Measurements from ENCODE around the gene SKAP1. TPM values are rescaled to one million over a fixed set of nuclear protein-coding genes. Genes with fewer than 3 reads are reported as not detected.

SKAP1 gene
- total and polyA plus RNA-seq, 2 of the 13 experiments (the other 11 are each of a cell fraction or from before 2014, with no cell fraction given): 0.21 TPM; not detected in 1

- Histone ChIP-seq H3K4me1 (ENCODE audit: insufficient read depth, low read length) (peaks cover 44% of the 10 kb centered on the region), H3K27me3 (ENCODE audit: control insufficient read depth in 1 of 2, insufficient read depth in 2 of 2, low read length in 2 of 2) (no peaks in the 10 kb centered on the region), H3K27ac (ENCODE audit: extremely low read length, insufficient read depth, low read length) (no peak overlapping the region), H3K4me3 (replicated peaks in 1 of 3; ENCODE audit: insufficient read depth in 1 of 3, low read depth in 2 of 3, low read length in 3 of 3) (no peak overlapping the region), H4K20me1 (ENCODE audit: insufficient read depth, low read length) (no peaks in the 10 kb centered on the region), H3K9ac (ENCODE audit: insufficient read depth, low read depth, low read length) (no peak overlapping the region), H3K4me2 (ENCODE audit: low read depth, low read length) (no peak overlapping the region), H3K9me3 (ENCODE audit: low read length) (no peaks in the 10 kb centered on the region), H2AFZ (ENCODE audit: low read length) (no peak overlapping the region), H3K36me3 (replicated peaks in 1 of 2; ENCODE audit: control insufficient read depth in 1 of 2, insufficient read depth in 2 of 2, low read length in 2 of 2) (no peaks in the 10 kb centered on the region), H3K79me2 (ENCODE audit: insufficient read depth, low read length) (no peaks in the 10 kb centered on the region)
- ChIA-PET CTCF (ENCODE audit: low intra/inter-chr PET ratio, low total read pairs) (no interaction called here), POLR2A (no interaction called here)
- no TSS peak for BruUV-seq (replicated peaks)
- in situ Hi-C loops (cut with HindIII; ENCODE audit: extremely low pct_ligation_motif_present, low pct_unique_long_range_greater_than_20kb) (no loop called here), intact Hi-C loops (cut with micrococcal nuclease; ENCODE audit: unreplicated experiment) (loop anchor here (10.0 kb wide), 1 partner anchor 176 kb away; no protein-coding TSS in a partner anchor)
- 37% methylated on average over 4 of the region's 4 CpGs for WGBS (ENCODE audit: low lambda C conversion rate)
- FAIRE-seq (no peak), ATAC-seq (no peak), DNase-seq (ENCODE audit: low spot score) (no peak)
- TF ChIP-seq KMT2A (CRISPR knock-in tag; IDR thresholded peaks at IDR 0.05) (no peak), ZNF367 (CRISPR knock-in tag; IDR thresholded peaks at IDR 0.05; ENCODE audit: borderline replicate concordance) (no peak), PHF20 (CRISPR knock-in tag; IDR thresholded peaks at IDR 0.05) (no peak), ZMAT3 (CRISPR knock-in tag; conservative IDR thresholded peaks at IDR 0.05) (no peak), SKI (IDR thresholded peaks at IDR 0.05; ENCODE audit: partially characterized antibody) (no peak)
Observed at GRCh38 chr17:48159232-48159631, 270.8 kb downstream of the SKAP1 start.

- intact Hi-C loops (cut with micrococcal nuclease; ENCODE audit: unreplicated experiment) (loop anchor here (10.0 kb wide), 1 partner anchor 179 kb away; no protein-coding TSS in a partner anchor), in situ Hi-C loops (cut with HindIII; ENCODE audit: extremely low pct_ligation_motif_present, low pct_unique_long_range_greater_than_20kb) (no loop called here)
- no peaks in the 10 kb centered on the region for H3K27me3 ChIP-seq (ENCODE audit: control insufficient read depth in 1 of 2, insufficient read depth in 2 of 2, low read length in 2 of 2)
- no peak for DNase-seq (ENCODE audit: low spot score)
- 65% methylated on average over 20 of the region's 21 CpGs for whole genome bisulfite sequencing (ENCODE audit: low lambda C conversion rate)
- H3K9ac ChIP-seq (ENCODE audit: insufficient read depth, low read depth, low read length): no peak overlapping the region
- H2AFZ ChIP-seq (ENCODE audit: low read length): no peak overlapping the region
- no peaks in the 10 kb centered on the region for H3K79me2 ChIP-seq (ENCODE audit: insufficient read depth, low read length)
- no peak overlapping the region for H3K4me2 ChIP-seq (ENCODE audit: low read depth, low read length)
- BruUV-seq (replicated peaks): no TSS peak
- no peaks in the 10 kb centered on the region for H3K36me3 ChIP-seq (replicated peaks in 1 of 2; ENCODE audit: control insufficient read depth in 1 of 2, insufficient read depth in 2 of 2, low read length in 2 of 2)
- H3K4me3 ChIP-seq (replicated peaks in 1 of 3; ENCODE audit: insufficient read depth in 1 of 3, low read depth in 2 of 3, low read length in 3 of 3): no peak overlapping the region
- ChIA-PET POLR2A (no interaction called here), CTCF (ENCODE audit: low intra/inter-chr PET ratio, low total read pairs) (no interaction called here)
- peaks cover 24% of the 10 kb centered on the region for H3K4me1 ChIP-seq (ENCODE audit: insufficient read depth, low read length)
- no peak for FAIRE-seq
- no peaks in the 10 kb centered on the region for H4K20me1 ChIP-seq (ENCODE audit: insufficient read depth, low read length)
- TF ChIP-seq PITX1 (CRISPR knock-in tag; IDR thresholded peaks at IDR 0.05) (no peak), ZNF597 (CRISPR knock-in tag; IDR thresholded peaks at IDR 0.05) (no peak), ZNF674 (CRISPR knock-in tag; IDR thresholded peaks at IDR 0.05; ENCODE audit: low read depth) (no peak), ZNF740 (CRISPR knock-in tag; IDR thresholded peaks at IDR 0.05) (no peak), ATAD3A (CRISPR knock-in tag; IDR thresholded peaks at IDR 0.05) (no peak)
- no peak for ATAC-seq
- no peak overlapping the region for H3K27ac ChIP-seq (ENCODE audit: extremely low read length, insufficient read depth, low read length)
- no peaks in the 10 kb centered on the region for H3K9me3 ChIP-seq (ENCODE audit: low read length)
Observed at GRCh38 chr17:48155889-48156611, 274.0 kb downstream of the SKAP1 start.

Data from HepG2 (cell line).